Activated CD8-positive, alpha-beta memory T cell treated with anti-CD3 and anti-CD28 coated beads, Interleukin-2, amount 50 U/mL, for 24 hours (primary cell): Measurements from ENCODE around the gene FSTL5.

ENCODE experiments used
- DNase-seq: peaks from one replicate; pipeline ENCODE4 v3.0.0-alpha.2; 2020; ENCODE audit errors: extremely low read depth

The FSTL5 gene

GRCh38 chr4:161937596-161937995, 226.2 kb downstream of the FSTL5 start:
- no peak for DNase-seq

- DNase-seq: no peak
Measured at GRCh38 chr4:161936625-161937550, 226.9 kb downstream of the FSTL5 start.

- DNase-seq: no peak
Measured at GRCh38 chr4:161931089-161931488, 232.7 kb downstream of the FSTL5 start.

- DNase-seq: no peak
Measured at GRCh38 chr4:161929956-161930355, 233.8 kb downstream of the FSTL5 start.

- no peak for DNase-seq
Measured at GRCh38 chr4:161926033-161926828, 237.6 kb downstream of the FSTL5 start.

- no peak for DNase-seq
Measured at GRCh38 chr4:161920304-161921052, 243.3 kb downstream of the FSTL5 start.

- DNase-seq: no peak
Measured at GRCh38 chr4:161919442-161920220, 244.2 kb downstream of the FSTL5 start.

- DNase-seq: no peak
Measured at GRCh38 chr4:161916035-161916434, 247.8 kb downstream of the FSTL5 start.

- DNase-seq: no peak
Measured at GRCh38 chr4:161907590-161907955, 256.2 kb downstream of the FSTL5 start.

- DNase-seq: no peak
Measured at GRCh38 chr4:161906836-161907589, 256.8 kb downstream of the FSTL5 start.

GRCh38 chr4:161900110-161900509, 263.7 kb downstream of the FSTL5 start:
- DNase-seq: no peak

- DNase-seq: no peak
Measured at GRCh38 chr4:161894493-161895167, 269.2 kb downstream of the FSTL5 start.

- no peak for DNase-seq
Measured at GRCh38 chr4:161894014-161894413, 269.8 kb downstream of the FSTL5 start.

GRCh38 chr4:161893566-161893965, 270.2 kb downstream of the FSTL5 start:
- DNase-seq: no peak

- no peak for DNase-seq
Measured at GRCh38 chr4:161892951-161893350, 270.8 kb downstream of the FSTL5 start.

GRCh38 chr4:161883157-161883556, 280.6 kb downstream of the FSTL5 start:
- no peak for DNase-seq

- DNase-seq: no peak
Measured at GRCh38 chr4:161881370-161881769, 282.4 kb downstream of the FSTL5 start.

GRCh38 chr4:161869511-161869910, 294.3 kb downstream of the FSTL5 start:
- DNase-seq: no peak

GRCh38 chr4:161856711-161857326, 307.0 kb downstream of the FSTL5 start:
- no peak for DNase-seq

- no peak for DNase-seq
Measured at GRCh38 chr4:161850631-161851030, 313.2 kb downstream of the FSTL5 start.
